ACHN (cell line): ENCODE measurements around the gene C18orf63.
A peak's percentile ranks its signal among the peaks of the same experiment; 100 is the strongest.
"Not testable (repeated sequence)": the region's sequence is repeated elsewhere in the genome, so short reads cannot be mapped to it uniquely, and the experiment has no call there.

Source experiments
- DNase-seq: peaks from one replicate; pipeline ENCODE4 v3.0.0-alpha.2; 2015
- in situ Hi-C: cut with HindIII; loops from 2 replicates; pipeline ENCODE4 v1.10.0; 2017; ENCODE audit warnings: low sequenced_read_pairs, low pct_ligation_motif_present, low pct_unique_long_range_greater_than_20kb

C18orf63 gene

DNA sequence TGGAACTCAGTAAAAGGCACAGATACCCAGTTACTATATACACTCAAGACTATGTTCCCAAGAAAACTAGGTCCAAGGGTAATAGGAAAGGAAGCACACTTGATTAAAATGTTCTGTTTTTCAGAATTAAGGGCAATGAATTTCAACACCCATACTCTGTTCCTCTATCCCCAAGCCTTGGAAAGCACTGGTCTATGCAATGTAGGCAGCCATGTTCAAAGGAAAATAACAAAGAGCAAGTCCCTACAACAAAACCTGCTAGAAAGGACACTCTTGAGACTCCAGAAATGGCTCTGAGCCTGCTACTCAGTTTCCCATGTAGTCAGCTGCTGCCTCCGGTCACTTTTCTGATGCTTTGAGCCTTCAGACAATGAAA, 30.7 kb upstream of the C18orf63 start:
- DNase-seq: no peak
- in situ Hi-C loops: no loop called here

DNA sequence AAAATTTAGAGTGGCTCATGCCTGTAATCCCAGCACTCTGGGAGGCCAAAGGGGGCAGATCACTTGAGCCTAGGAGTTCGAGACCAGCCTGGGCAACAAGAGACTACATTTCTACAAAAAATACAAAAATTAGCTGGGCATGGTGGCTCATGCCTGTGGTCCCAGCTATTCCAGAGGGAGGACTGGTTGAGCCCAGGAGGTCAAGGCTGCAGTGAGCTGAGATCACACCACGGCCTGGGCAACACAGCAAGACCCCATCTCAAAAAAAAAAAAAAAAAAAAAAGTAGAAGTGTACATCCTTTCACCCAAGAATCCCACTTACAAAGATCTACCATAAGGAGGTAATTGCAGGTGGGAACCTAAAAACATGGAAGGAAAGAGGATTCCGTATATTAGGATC, 30.1 kb upstream of the C18orf63 start:
- DNase-seq, in situ Hi-C loops: not testable (repeated sequence)

DNA sequence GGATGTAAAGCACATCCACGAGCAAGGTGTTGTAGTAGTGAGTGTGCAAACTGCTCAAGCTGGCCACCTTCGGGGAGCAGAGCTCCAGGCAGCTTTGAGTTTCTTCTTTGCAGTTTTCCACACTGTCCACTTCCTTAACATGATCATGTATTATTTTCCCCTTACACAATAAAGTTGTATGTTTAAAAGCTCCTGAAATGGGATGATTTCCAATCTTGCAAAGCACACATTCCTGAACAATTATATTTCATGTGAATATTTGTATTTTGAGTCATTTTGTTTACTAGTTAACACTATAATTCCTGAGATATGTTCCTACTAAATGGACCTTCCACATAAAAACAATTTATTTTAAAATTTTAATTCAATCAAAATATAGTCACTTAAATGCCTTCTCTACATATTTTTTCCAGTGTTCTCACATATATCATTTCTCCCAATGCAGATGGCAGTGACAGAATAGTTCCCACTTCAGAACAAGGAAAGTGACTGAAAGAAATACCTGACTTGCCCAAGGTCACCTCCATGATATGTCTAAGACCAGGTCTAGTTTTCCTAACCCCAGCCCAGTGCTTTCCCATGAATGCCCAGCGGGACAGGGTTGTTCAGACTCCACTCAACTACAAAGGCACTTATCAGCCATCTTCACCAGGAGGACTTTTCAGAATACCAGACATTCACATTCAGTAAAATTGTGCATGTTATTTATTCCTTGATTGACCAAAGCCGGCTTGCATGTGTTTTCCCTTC, 29.4 kb upstream of the C18orf63 start:
- DNase-seq: no peak
- in situ Hi-C loops: no loop called here

DNA sequence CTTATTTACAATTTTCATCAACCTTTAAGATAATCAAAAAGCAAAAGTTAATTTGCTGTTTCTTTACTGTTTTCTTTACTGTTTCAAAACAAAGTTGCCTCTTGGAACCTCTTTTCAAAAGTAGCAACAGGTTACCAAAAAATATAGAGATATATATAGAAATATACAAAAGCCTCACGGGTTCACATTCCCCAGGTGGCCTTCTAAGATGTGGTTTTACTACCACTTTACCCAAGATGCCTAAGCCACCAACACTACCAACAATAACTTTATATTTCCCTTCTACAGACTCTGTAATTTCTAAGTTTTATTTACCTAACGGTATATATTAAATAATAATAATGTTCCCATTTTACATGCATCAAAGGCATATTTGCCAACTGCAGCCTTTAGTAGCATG, 28.8 kb upstream of the C18orf63 start:
- no peak for DNase-seq
- in situ Hi-C loops: no loop called here

DNA sequence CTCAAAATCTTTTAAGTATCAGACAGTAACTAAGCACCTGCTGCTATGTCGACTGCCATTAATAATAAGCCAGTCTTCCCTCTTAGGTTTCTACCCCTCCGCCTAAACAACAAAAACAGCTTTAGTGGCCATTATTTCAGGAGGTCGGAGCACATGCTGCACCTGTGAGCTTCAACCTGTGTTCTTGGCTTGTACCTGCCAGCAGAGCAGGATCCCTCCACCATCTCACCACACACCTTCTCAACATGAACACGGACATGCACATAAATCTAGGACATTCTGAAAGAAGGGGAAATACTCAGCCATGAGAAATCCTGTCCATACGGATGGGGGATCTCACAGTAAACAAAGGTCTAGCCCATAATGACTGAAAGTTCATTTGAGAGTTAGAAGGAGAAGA, 27.6 kb upstream of the C18orf63 start:
- no peak for DNase-seq
- in situ Hi-C loops: no loop called here

DNA sequence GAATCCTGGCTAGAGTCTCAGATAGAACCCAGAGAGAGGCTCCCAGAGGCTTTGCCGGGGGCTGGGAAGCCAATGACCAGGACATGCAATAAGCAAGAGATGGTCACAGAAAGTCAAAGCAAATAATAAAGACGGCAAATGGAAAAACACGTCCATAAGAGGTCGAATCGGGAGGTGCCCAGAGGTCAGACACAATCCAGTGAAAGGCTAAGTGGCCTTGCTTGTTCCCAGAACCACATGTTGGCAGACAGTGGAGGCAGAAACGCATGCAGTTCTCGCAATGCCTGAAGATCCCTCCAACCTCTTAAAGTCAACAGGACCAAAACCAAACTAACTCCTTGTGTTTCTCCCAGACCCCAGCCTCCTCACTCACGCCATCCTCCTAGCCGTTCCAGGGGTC, 26.9 kb upstream of the C18orf63 start:
- in situ Hi-C loops: no loop called here
- no peak for DNase-seq

DNA sequence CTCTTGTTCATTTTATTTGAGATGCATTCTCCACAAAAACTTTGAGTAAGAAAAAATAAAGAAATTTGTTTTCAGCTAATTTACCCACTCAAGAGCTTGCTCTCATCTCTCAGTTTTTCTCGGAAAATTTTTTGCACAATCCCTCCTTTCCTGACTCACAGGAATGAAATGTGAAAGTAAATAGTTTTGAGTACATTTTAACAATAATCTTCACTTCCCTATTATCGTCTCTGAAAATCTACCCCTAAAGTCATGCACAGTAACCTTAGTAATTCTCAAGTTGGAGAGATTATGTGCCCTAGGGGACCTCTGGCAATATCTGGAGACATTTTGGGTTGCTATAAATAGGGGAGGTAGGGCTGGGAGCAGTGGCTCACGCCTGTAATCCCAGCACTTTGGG, 26.5 kb upstream of the C18orf63 start:
- DNase-seq: no peak
- in situ Hi-C loops: no loop called here

DNA sequence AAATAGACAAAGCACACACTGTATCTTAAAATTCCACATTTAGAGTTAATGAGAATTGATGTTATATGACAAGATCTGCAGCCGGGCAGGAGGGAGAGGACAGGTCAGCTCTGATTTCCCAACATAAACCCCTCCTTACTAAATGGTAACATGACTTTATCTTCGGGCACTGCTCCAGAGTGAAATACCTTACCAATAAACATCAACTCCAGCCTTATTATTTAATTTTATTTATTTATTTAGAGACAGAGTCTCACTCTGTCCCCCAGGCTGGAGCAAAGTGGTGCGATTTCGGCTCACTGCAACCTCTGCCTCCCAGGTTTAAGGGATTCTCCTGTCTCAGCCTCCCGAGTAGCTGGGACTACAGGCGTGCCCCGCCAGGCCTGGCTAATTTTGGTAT, 25.6 kb upstream of the C18orf63 start:
- in situ Hi-C loops: no loop called here
- no peak for DNase-seq

DNA sequence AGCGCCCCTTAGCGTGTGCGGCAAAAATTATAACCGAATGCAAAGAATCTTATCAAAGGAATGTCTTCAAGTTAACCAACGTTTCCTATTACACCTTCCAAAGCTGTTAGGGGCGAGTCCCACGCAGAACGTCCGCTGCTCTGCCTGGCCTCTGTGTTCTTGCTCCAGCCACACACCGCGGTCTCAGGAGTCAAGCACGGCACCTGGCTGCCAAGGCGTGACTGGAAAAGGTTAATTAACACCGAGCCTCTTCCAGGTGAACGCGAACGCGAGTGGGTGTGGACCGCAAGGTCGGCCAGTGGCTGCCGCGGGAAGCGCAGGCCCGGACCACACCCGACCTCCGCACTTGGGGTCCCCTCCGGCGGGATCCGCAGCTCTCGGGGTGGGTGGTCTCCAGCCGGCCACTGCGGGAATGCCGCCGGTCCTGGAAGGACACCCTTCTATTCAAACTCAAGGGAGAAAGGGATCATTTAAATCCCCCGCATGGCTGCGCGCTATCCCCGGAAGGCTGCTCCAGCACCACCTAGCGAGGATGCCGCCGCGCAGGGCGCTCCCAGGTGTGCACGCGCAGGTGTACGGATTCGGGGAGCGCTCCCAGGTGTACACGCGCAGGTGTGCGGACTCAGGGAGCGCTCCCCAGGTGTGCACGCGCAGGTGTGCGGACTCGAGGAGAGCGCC, 24.7 kb upstream of the C18orf63 start:
- no peak for DNase-seq
- in situ Hi-C loops: no loop called here

DNA sequence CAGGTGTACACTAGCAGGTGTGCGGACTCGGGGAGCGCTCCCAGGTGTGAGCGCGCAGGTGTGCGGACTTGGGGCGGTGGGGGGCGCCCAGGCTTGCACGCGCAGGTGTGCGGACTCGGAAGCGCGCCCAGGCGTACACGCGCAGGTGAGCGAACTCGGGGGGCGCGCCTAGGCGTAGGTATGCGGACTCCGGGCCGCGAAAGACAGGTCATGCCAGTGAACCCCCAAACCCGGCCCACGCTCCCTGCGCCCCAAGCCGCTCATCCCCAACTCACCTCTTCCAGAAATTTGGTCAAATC, 24.2 kb upstream of the C18orf63 start:
- in situ Hi-C loops: no loop called here
- no peak for DNase-seq

DNA sequence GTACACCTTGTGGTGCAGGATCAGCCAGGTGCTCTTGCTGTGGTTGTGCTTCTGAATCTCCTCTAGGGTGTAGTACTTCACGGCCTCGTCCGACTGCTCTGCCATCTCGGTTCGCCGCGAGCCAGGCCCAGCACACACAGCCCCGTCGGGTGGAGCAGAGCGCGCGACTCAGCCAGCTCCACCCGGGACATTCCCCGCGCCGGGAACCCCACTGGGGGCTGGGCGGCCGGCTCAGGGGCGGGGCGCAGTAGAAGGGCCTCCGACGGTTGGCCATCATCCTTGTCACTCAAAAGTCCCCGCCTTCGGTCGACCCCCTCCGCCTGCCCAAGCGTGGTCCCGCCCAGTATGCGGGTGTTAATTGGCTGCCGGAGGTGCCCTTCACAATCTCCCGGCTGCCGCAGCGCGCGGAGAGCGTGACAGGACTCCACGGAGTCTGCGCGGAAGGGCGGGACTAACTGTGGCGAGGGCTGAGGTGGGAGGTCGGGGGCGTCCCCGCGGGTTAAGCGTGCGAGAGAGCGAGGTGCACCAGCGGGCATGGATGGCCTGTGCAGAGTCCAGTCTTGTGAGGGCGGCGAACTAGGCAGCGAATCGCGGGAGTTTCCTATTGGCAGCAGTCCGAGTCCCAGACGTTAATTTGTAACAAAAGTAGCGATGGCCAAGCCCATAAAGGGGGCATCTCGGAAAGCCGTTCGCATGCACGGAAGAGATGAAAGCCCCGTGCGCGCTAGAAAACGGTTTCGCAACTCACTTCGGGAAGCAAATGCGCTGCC, 23.7 kb upstream of the C18orf63 start, which contains the start of gene CYB5A:
TSS of gene CYB5A (minus strand) at position 193 of the 770 bp plus-strand sequence. CDS start at position 105, 88 bp downstream.
- DNase-seq: peak; percentile 96
- in situ Hi-C loops: no loop called here

DNA sequence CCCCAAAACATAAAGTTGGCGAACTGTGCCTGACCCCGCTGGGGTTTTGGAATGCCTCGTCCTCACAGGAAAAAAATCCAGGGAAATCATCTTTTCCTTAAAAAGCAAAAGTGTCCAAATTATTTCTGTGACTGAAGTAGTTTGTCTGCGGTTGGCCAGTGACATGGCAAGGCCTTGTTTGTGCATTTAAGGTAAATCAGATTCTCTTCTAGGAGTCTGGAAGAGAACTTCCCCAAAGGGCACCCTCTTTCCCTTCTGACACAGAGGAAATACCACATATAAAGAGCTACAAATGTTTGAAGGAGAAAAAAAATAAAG, 23.1 kb upstream of the C18orf63 start:
- no peak for DNase-seq

DNA sequence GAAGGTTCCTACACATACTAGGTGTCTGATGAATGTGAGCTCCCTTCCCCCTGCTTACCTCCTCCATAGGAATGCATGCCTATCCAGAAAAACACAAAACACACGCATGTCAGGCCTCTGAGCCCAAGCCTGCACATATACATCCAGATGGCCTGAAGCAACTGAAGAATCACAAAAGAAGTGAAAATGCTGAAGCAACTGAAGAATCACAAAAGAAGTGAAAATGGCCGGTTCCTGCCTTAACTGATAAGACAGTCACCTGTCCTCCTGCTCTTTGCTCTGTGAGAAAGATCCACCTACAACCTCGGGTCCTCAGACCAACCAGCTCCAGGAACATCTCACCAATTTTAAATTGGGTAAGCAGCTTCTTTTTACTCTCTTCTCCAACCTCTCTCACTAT, 22.7 kb upstream of the C18orf63 start:
- DNase-seq, in situ Hi-C loops: not testable (repeated sequence)

More for the DNA sequence above, 23.1 kb upstream of the C18orf63 start:
- in situ Hi-C loops: no loop called here

DNA sequence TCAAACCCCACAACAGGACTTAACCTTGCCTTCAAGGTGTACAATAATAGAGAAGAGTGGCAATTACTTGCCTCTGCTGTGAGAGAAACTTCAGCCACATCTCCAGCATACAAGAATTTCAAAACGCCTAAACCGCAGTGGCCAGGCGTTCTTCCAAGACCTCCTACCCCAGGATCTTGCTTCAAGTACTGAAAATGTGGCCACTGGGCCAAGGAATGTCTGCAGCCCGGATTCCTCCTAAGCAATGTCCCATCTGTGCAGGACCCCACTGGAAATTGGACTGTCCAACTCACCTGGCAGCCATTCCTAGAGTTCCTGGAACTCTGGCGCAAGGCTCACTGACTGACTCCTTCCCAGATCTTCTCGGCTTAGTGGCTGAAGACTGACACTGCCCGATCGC, 21.1 kb upstream of the C18orf63 start:
- in situ Hi-C loops: no loop called here
- DNase-seq: no peak

DNA sequence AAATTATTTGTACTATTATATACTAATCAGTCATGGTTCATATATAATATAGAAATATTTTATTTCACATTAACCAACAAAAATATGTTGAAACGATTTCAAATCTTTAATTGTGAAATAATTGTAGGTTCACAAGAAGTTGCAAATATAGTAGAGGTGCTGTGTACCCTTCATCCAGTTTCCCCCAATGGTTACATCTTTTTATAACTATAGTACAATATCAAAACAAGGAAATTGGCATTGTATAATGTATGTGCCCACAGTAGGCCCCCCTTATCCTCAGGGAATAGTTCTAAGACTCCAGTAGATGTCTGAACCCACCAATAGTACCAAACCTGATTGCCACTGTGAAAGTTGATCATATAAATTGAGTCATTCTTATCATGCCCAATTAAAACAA, 16.5 kb upstream of the C18orf63 start:
- in situ Hi-C loops: no loop called here
- no peak for DNase-seq

DNA sequence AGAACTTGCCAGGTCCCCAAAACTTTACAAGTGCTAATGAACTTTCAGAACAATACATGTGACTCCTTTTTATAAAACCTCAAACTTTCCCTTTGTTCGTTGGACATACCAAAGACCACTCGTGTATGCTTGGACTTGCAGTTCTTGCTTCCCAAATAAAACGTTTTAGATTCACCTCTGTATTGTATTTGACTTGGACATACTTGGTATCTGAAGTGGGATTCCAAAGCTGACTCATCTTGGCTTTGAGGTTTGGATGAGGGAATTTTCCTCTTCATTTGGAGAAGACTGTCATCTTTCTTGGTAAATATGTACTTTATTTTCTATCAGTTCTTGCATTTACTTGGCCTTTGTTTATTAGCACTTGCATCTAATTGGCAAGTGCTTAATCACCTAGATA, 15.9 kb upstream of the C18orf63 start:
- in situ Hi-C loops: no loop called here
- peak; percentile 67 for DNase-seq

DNA sequence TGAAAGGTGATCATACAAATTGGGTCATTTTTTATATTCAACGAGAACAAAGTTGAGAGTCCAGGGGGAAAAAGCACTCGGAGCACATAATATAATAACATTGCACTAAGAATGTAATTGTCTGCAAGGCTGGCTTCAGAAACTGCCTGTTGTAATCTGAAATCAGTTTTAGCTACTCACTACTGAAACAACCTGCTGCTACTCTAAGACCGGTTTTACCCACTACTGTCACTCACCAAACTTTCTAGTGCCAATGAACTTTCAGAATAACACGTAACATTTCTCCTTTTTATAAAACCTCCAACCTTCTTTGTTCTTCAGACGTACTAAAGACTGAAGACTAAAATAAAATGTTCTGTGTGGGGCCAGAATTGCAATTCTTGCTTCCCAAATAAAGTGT, 12.3 kb upstream of the C18orf63 start:
- no peak for DNase-seq
- in situ Hi-C loops: no loop called here

DNA sequence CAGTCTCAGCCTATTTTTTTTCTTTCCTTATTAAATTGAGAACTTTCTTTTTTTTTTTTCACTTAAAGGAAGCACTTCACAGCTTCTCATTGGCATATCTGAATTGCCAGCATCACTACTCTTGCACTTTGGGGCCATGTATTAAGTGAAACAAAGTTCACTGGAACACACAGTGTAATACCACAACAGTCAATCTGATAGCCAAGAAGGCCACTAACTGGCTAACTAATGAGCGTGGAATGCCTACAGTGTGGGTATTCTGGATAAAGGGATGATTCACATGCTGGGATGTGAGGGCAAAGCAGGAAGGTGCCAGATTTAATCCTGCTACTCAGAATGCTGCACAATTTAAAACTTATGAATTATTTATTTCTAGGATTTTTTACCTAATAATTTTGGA, 11.7 kb upstream of the C18orf63 start:
- in situ Hi-C loops: no loop called here
- peak; percentile 81 for DNase-seq

DNA sequence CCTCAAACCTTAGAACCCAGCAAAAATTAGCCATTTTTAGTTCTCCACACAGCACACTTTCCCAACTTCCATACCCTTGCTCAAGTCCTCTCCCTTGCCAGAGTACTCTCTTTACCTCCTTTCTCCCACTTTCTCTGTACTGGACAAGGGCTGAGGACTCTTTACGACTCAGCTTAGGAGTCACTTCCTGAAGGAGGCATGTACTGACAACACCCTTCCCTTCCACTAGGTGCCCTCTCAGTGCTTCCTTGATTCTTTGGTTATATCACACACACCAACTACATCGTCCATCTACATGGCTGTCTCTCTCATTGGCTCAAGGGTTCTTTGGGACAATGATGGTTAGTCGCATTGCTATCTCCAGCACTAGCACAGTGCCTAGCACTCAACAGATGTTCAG, 5.2 kb upstream of the C18orf63 start:
- DNase-seq: peak; percentile 54
- in situ Hi-C loops: no loop called here

DNA sequence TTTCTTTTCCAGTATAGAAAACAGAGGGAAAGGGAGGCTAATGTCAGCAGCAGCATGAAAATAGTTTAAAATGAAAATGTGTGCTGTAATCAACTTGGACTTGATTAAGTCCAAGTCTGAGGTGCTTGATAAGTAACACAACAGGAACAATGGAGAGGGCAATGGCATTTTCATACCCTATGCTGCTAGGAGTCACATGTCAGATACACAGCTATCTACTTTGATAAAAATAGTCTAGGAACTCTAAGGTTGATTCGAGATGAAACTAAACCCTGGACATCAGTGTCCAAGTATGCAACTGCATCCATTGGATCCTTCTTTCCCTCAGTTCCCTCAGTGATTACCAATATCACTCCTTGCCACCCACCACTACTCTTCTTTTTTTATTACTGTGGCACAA, 4.6 kb upstream of the C18orf63 start:
- in situ Hi-C loops: no loop called here

More for the DNA sequence above, 4.6 kb upstream of the C18orf63 start:
- no peak for DNase-seq
